Lower leg skin (tissue), 3 donors: Measurements from ENCODE around the gene GABRG2.

Experiments
- CTCF ChIP-seq, 3 donors: fragments of 450-650 bp; IDR thresholded peaks; one replicate each; pipeline ENCODE4 v1.5.1; 2016; ENCODE audit warnings: antibody characterized with exemption in 3 of 3, mild to moderate bottlenecking in 3 of 3, moderate library complexity in 2 of 3
- POLR2A ChIP-seq, 2 donors: fragments of 450-650 bp; IDR thresholded peaks; one replicate each; pipeline ENCODE4 v1.6.1; 2016 to 2017; ENCODE audit warnings: antibody characterized with exemption in 2 of 2, mild to moderate bottlenecking in 1 of 2, moderate library complexity in 1 of 2

GRCh38 chr5:162068412-162068811 lies 839 bp downstream of the GABRG2 start:
- TF ChIP-seq CTCF (IDR thresholded peaks at IDR 0.05) (no peak), POLR2A (IDR thresholded peaks at IDR 0.05) (no peak)
